HepG2 (cell line): ENCODE measurements around the gene IQGAP3. TPM values are rescaled to one million over a fixed set of nuclear protein-coding genes. Genes with fewer than 3 reads are reported as not detected.

Experiments
- HNRNPLL ChIP-seq: fragments of 200-400 bp; formaldehyde crosslinking; IDR thresholded peaks from 2 replicates; pipeline ENCODE4 v1.6.1; 2017; ENCODE audit warnings: mild to moderate bottlenecking, low read depth, low read length; ENCODE audit not compliant: poor library complexity, severe bottlenecking
- HOXA3 ChIP-seq: sonication (generic); formaldehyde crosslinking; IDR thresholded peaks from 2 replicates; pipeline ENCODE4 v1.5.0; 2020; ENCODE audit warnings: missing genetic modification reagents
- NR2F6 ChIP-seq, 2 experiments: IDR thresholded peaks; 2 replicates each; pipeline ENCODE4 v1.6.1; 2016; ENCODE audit warnings: antibody characterized with exemption in 1 of 2, mild to moderate bottlenecking in 1 of 2
- PAF1 ChIP-seq: IDR thresholded peaks from 2 replicates; pipeline ENCODE4 v1.6.1; 2016; ENCODE audit warnings: missing genetic modification reagents, missing compliant biosample characterization
- SP4 ChIP-seq: sonication (generic); formaldehyde crosslinking; IDR thresholded peaks from 2 replicates; pipeline ENCODE4 v1.8.1; 2023; ENCODE audit warnings: mild to moderate bottlenecking, missing genetic modification reagents
- TCF12 ChIP-seq, 2 experiments: fragments of 450-650 bp in 1 of 2; sonication (generic) in 1 of 2; formaldehyde crosslinking in 1 of 2; IDR thresholded peaks; 2 replicates each; pipeline versions ENCODE4 v1.6.1 to v1.8.0; 2017 to 2022; ENCODE audit warnings: antibody characterized with exemption in 1 of 2, mild to moderate bottlenecking in 1 of 2, missing genetic modification reagents in 1 of 2, moderate library complexity in 1 of 2
- TERF1 ChIP-seq: sonication (generic); formaldehyde crosslinking; IDR thresholded peaks from 2 replicates; pipeline ENCODE4 v1.8.0; 2022; ENCODE audit warnings: mild to moderate bottlenecking, missing genetic modification reagents, moderate library complexity
- YY1 ChIP-seq: IDR thresholded peaks from 2 replicates; pipeline ENCODE4 v1.6.1; 2011; ENCODE audit warnings: low read length, low read depth, moderate library complexity, mild to moderate bottlenecking; ENCODE audit not compliant: insufficient read depth, insufficient replicate concordance
- ZBTB7A ChIP-seq: sonication (generic); formaldehyde crosslinking; IDR thresholded peaks from 2 replicates; pipeline ENCODE4 v1.8.0; 2022; ENCODE audit warnings: mild to moderate bottlenecking, missing genetic modification reagents
- ZFP91 ChIP-seq: sonication (generic); formaldehyde crosslinking; IDR thresholded peaks from 2 replicates; pipeline ENCODE4 v1.9.0; 2022; ENCODE audit warnings: missing genetic modification reagents, mild to moderate bottlenecking, borderline replicate concordance
- ZFX ChIP-seq: sonication (generic); formaldehyde crosslinking; IDR thresholded peaks from 2 replicates; pipeline ENCODE4 v1.4.0; 2020; ENCODE audit warnings: mild to moderate bottlenecking, low read depth, missing genetic modification reagents, moderate library complexity
- ZNF367 ChIP-seq: sonication (generic); formaldehyde crosslinking; IDR thresholded peaks from 2 replicates; pipeline ENCODE4 v1.4.0; 2020; ENCODE audit warnings: missing genetic modification reagents, borderline replicate concordance
- ZNF687 ChIP-seq: sonication (generic); formaldehyde crosslinking; IDR thresholded peaks from 2 replicates; pipeline ENCODE4 v1.5.1; 2020; ENCODE audit warnings: mild to moderate bottlenecking, missing genetic modification reagents, moderate library complexity
- ZNF746 ChIP-seq: sonication (generic); formaldehyde crosslinking; IDR thresholded peaks from 2 replicates; pipeline ENCODE4 v1.8.0; 2022; ENCODE audit warnings: mild to moderate bottlenecking, missing genetic modification reagents
- polyA plus RNA-seq, 8 experiments: library from polyadenylated mRNA; depleted of rRNA in 3 of 8; stranded (reverse) in 7 of 8; unstranded in 1 of 8; fragments of >200 nt; fragmentation: Illumina TruSeq in 4 of 8; extraction: Trizol in 4 of 8; gene quantifications; 2 replicates each; pipeline versions ENCODE4 v1.2.1 to v1.2.3, GENCODE V29; 2011 to 2016; ENCODE audit warnings: low read depth in 4 of 8, missing spikeins in 1 of 8, mixed read lengths in 1 of 8; ENCODE audit not compliant: insufficient read depth in 1 of 8
- total RNA-seq, 5 experiments: library from RNA; depleted of rRNA; stranded (reverse); fragments of >200 nt; fragmentation: Illumina TruSeq; extraction: Trizol; gene quantifications; 2 replicates each; pipeline ENCODE4 v1.2.3, GENCODE V29; 2016; ENCODE audit warnings: low read depth in 1 of 5
- TF ChIP-seq, protein P1 (sequence below), 2 experiments: sonication (generic) in 1 of 2; formaldehyde crosslinking in 1 of 2; IDR thresholded peaks; 2 replicates each; pipeline versions ENCODE4 v1.4.0 to v1.6.1; 2016 to 2020; ENCODE audit warnings: borderline replicate concordance in 1 of 2, low read depth in 1 of 2, mild to moderate bottlenecking in 1 of 2, missing genetic modification reagents in 1 of 2

IQGAP3 gene
- total and polyA plus RNA-seq, 2 of the 13 experiments (the other 11 are each of a cell fraction or from before 2014, with no cell fraction given) = 13.5 to 14.1 TPM

- TF ChIP-seq ZFP91 (CRISPR knock-in tag) (peak; percentile 100), TCF12 (IDR thresholded peaks at IDR 0.05) (no peak), TCF12 (CRISPR knock-in tag; IDR thresholded peaks at IDR 0.05) (no peak), HNRNPLL (peak; percentile 37), ZNF746 (CRISPR knock-in tag) (peak; percentile 24; the same call in 1 of the 2 replicates), NR2F6 (IDR thresholded peaks at IDR 0.05) (peak; percentile 42), NR2F6 (CRISPR knock-in tag; IDR thresholded peaks at IDR 0.05) (no peak; the same call in 1 of the 2 replicates), SP4 (CRISPR knock-in tag) (peak; percentile 61; the same call in 1 of the 2 replicates), ZFX (CRISPR knock-in tag) (peak; percentile 60), ZNF367 (no peak), YY1 (peak; percentile 33), TERF1 (CRISPR knock-in tag) (no peak), PAF1 (CRISPR knock-in tag) (no peak), ZBTB7A (peak; percentile 50; the same call in 1 of the 2 replicates), ZNF687 (CRISPR knock-in tag) (peak; percentile 94), HOXA3 (peak; percentile 86)
- TF ChIP-seq, protein P1, sequence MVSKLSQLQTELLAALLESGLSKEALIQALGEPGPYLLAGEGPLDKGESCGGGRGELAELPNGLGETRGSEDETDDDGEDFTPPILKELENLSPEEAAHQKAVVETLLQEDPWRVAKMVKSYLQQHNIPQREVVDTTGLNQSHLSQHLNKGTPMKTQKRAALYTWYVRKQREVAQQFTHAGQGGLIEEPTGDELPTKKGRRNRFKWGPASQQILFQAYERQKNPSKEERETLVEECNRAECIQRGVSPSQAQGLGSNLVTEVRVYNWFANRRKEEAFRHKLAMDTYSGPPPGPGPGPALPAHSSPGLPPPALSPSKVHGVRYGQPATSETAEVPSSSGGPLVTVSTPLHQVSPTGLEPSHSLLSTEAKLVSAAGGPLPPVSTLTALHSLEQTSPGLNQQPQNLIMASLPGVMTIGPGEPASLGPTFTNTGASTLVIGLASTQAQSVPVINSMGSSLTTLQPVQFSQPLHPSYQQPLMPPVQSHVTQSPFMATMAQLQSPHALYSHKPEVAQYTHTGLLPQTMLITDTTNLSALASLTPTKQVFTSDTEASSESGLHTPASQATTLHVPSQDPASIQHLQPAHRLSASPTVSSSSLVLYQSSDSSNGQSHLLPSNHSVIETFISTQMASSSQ (IDR thresholded peaks at IDR 0.05; ENCODE audit: low read depth) = peak; percentile 26; the same call in 1 of the 2 replicates
- TF ChIP-seq, protein P1 (CRISPR knock-in tag; IDR thresholded peaks at IDR 0.05; ENCODE audit: borderline replicate concordance) = 0 out of 2 replicates have a peak, but pooled peaks have one; percentile 16
These were observed 67.3 kb downstream of the IQGAP3 start (continued) for GRCh38 chr1:156504821-156505678.
